Lower leg skin (tissue), 3 donors: ENCODE data around the gene PCSK5.

ENCODE experiments used
- CTCF ChIP-seq, 3 donors: fragments of 450-650 bp; IDR thresholded peaks; one replicate each; pipeline ENCODE4 v1.5.1; 2016; ENCODE audit warnings: antibody characterized with exemption in 3 of 3, mild to moderate bottlenecking in 3 of 3, moderate library complexity in 2 of 3
- POLR2A ChIP-seq, 2 donors: fragments of 450-650 bp; IDR thresholded peaks; one replicate each; pipeline ENCODE4 v1.6.1; 2016 to 2017; ENCODE audit warnings: antibody characterized with exemption in 2 of 2, mild to moderate bottlenecking in 1 of 2, moderate library complexity in 1 of 2

DNA sequence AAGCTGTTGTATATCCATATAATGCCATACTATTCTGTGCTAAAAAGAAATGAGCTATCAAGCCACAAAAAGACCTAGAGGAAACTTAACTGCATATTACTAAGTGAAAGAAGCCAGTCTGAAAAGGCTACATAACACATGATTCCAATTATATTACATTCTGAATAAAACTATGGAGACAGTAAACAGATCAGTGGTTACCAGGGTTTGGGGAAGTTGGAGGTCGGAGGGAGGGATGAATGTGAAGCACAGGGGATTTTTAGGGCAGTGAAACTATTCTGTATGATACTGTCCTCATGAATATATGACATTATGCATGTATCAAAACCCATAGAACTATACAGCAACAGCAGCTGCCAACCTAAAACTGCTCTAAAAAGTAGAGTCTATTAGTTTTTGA lies 509.4 kb downstream of the PCSK5 start:
- TF ChIP-seq CTCF (IDR thresholded peaks at IDR 0.05) (no peak), POLR2A (IDR thresholded peaks at IDR 0.05) (no peak)
